HepG2 (cell line): ENCODE results near the gene THRA. TPM values are rescaled to one million over a fixed set of nuclear protein-coding genes. Genes with fewer than 3 reads are reported as not detected.

Experiments used
- ARID3A ChIP-seq: IDR thresholded peaks from 2 replicates; pipeline ENCODE4 v1.6.1; 2012; ENCODE audit warnings: low read depth, low read length, improper control_type of control experiment
- BORCS8-MEF2B ChIP-seq: sonication (generic); formaldehyde crosslinking; IDR thresholded peaks from 2 replicates; pipeline ENCODE4 v1.8.0; 2022; ENCODE audit warnings: mild to moderate bottlenecking, missing genetic modification reagents
- KDM2A ChIP-seq: sonication (generic); formaldehyde crosslinking; IDR thresholded peaks from 2 replicates; pipeline ENCODE4 v1.4.0; 2020; ENCODE audit warnings: low read depth, missing genetic modification reagents, borderline replicate concordance
- SIX4 ChIP-seq: sonication (generic); formaldehyde crosslinking; IDR thresholded peaks from 2 replicates; pipeline ENCODE4 v1.4.0; 2020; ENCODE audit warnings: missing genetic modification reagents
- SNAPC4 ChIP-seq: sonication (generic); formaldehyde crosslinking; IDR thresholded peaks from 2 replicates; pipeline ENCODE4 v1.4.0; 2020; ENCODE audit warnings: mild to moderate bottlenecking, missing genetic modification reagents
- TEAD3 ChIP-seq: optimal IDR thresholded peaks from 2 replicates; pipeline ENCODE3; 2016; ENCODE audit warnings: borderline replicate concordance
- YY1 ChIP-seq: IDR thresholded peaks from 2 replicates; pipeline ENCODE4 v1.6.1; 2011; ENCODE audit warnings: low read length, low read depth, moderate library complexity, mild to moderate bottlenecking; ENCODE audit not compliant: insufficient read depth, insufficient replicate concordance
- ZFP91 ChIP-seq: sonication (generic); formaldehyde crosslinking; IDR thresholded peaks from 2 replicates; pipeline ENCODE4 v1.9.0; 2022; ENCODE audit warnings: missing genetic modification reagents, mild to moderate bottlenecking, borderline replicate concordance
- ZHX1 ChIP-seq: sonication (generic); formaldehyde crosslinking; IDR thresholded peaks from 2 replicates; pipeline ENCODE4 v1.8.1; 2022; ENCODE audit warnings: low read depth, mild to moderate bottlenecking, missing genetic modification reagents
- ZMYM2 ChIP-seq: sonication (generic); formaldehyde crosslinking; IDR thresholded peaks from 2 replicates; pipeline ENCODE4 v1.8.0; 2022; ENCODE audit warnings: mild to moderate bottlenecking, missing genetic modification reagents
- ZNF234 ChIP-seq: sonication (generic); formaldehyde crosslinking; conservative IDR thresholded peaks from 2 replicates; pipeline ENCODE4 v1.5.1; 2020; ENCODE audit warnings: mild to moderate bottlenecking, missing genetic modification reagents
- ZNF354B ChIP-seq: sonication (generic); formaldehyde crosslinking; IDR thresholded peaks from 2 replicates; pipeline ENCODE4 v1.8.0; 2022; ENCODE audit warnings: mild to moderate bottlenecking, missing genetic modification reagents
- ZNF543 ChIP-seq: sonication (generic); formaldehyde crosslinking; IDR thresholded peaks from 2 replicates; pipeline ENCODE4 v1.4.0; 2020; ENCODE audit warnings: mild to moderate bottlenecking, missing genetic modification reagents
- ZNF678 ChIP-seq: sonication (generic); formaldehyde crosslinking; IDR thresholded peaks from 2 replicates; pipeline ENCODE4 v1.4.0; 2020; ENCODE audit warnings: mild to moderate bottlenecking, missing genetic modification reagents
- ZNF777 ChIP-seq: sonication (generic); formaldehyde crosslinking; IDR thresholded peaks from 2 replicates; pipeline ENCODE4 v1.4.0; 2020; ENCODE audit warnings: missing genetic modification reagents
- polyA plus RNA-seq, 8 experiments: library from polyadenylated mRNA; depleted of rRNA in 3 of 8; stranded (reverse) in 7 of 8; unstranded in 1 of 8; fragments of >200 nt; fragmentation: Illumina TruSeq in 4 of 8; extraction: Trizol in 4 of 8; gene quantifications; 2 replicates each; pipeline versions ENCODE4 v1.2.1 to v1.2.3, GENCODE V29; 2011 to 2016; ENCODE audit warnings: low read depth in 4 of 8, missing spikeins in 1 of 8, mixed read lengths in 1 of 8; ENCODE audit not compliant: insufficient read depth in 1 of 8
- total RNA-seq, 5 experiments: library from RNA; depleted of rRNA; stranded (reverse); fragments of >200 nt; fragmentation: Illumina TruSeq; extraction: Trizol; gene quantifications; 2 replicates each; pipeline ENCODE4 v1.2.3, GENCODE V29; 2016; ENCODE audit warnings: low read depth in 1 of 5

The THRA gene
- total and polyA plus RNA-seq, 2 of the 13 experiments (the other 11 are each of a cell fraction or from before 2014, with no cell fraction given) = 8.0 to 9.9 TPM

- TF ChIP-seq SNAPC4 (CRISPR knock-in tag) = no peak
- no peak for TF ChIP-seq ZNF777 (CRISPR knock-in tag)
- TF ChIP-seq ZNF678 (CRISPR knock-in tag) = no peak
- TF ChIP-seq YY1 = no peak
- TF ChIP-seq SIX4 (CRISPR knock-in tag) = no peak
- TF ChIP-seq TEAD3 = peak; percentile 99
- no peak for TF ChIP-seq ZNF543
- TF ChIP-seq ARID3A = 0 out of 2 replicates have a peak, but pooled peaks have one; percentile 24
- no peak for TF ChIP-seq ZNF354B (CRISPR knock-in tag)
- peak; percentile 55; the same call in 1 of the 2 replicates for TF ChIP-seq KDM2A
- TF ChIP-seq ZHX1 (CRISPR knock-in tag) = no peak
- TF ChIP-seq ZMYM2 = no peak
- no peak for TF ChIP-seq BORCS8-MEF2B
- TF ChIP-seq ZNF234 (CRISPR knock-in tag) = no peak
- TF ChIP-seq ZFP91 (CRISPR knock-in tag) = no peak
Measured at GRCh38 chr17:40038882-40039513, 23.8 kb upstream of the THRA start (continued).
